Fibroblast of lung (primary cell): ENCODE results near the gene KDM1A.

Experiments
- CTCF ChIP-seq, 2 donors: IDR thresholded peaks in 1 of 2; conservative IDR thresholded peaks in 1 of 2; 1 replicate in 1 of 2; 2 replicates in 1 of 2; pipeline ENCODE4 v1.5.1; 2011 to 2012; ENCODE audit warnings: low read length in 2 of 2, control low read depth in 1 of 2, inconsistent platforms in 1 of 2, low read depth in 1 of 2, mild to moderate bottlenecking in 1 of 2
- EZH2 ChIP-seq: IDR thresholded peaks from 2 replicates; pipeline ENCODE4 v1.5.1; 2012; ENCODE audit warnings: low read length, control low read depth, mild to moderate bottlenecking; ENCODE audit errors: missing control alignments

GRCh38 chr1:23008901-23009300, 10.4 kb upstream of the KDM1A start:
- no peak for TF ChIP-seq CTCF (conservative IDR thresholded peaks at IDR 0.05 in 1 of 2, IDR thresholded peaks at IDR 0.05 in 1 of 2; ENCODE audit: low read depth in 1 of 2, low read length in 2 of 2)
- no peak for TF ChIP-seq EZH2
